ENCODE data around the gene ZNF827. TPM values are rescaled to one million over a fixed set of nuclear protein-coding genes. Genes with fewer than 3 reads are reported as not detected.

Gene ZNF827
- total RNA-seq, 1 donor from 2014 or later, result 21.2 TPM

GRCh38 chr4:145762719-145763118 is 175.9 kb downstream of the ZNF827 start:
- peaks cover 12% of the 10 kb centered on the region for H3K4me1 Mint-ChIP-seq
- no peak for TF ChIP-seq CTCF (conservative IDR thresholded peaks at IDR 0.05)
- no peaks in the 10 kb centered on the region for H3K27me3 Mint-ChIP-seq (ENCODE audit: low read depth)
- no peak for DNase-seq (ENCODE audit: low read depth, low spot score)
- H3K4me3 Mint-ChIP-seq, result no peak overlapping the region
- H3K27ac Mint-ChIP-seq (ENCODE audit: unreplicated experiment), result no peak overlapping the region
- no peaks in the 10 kb centered on the region for H3K9me3 Mint-ChIP-seq
- peaks cover 37% of the 10 kb centered on the region for H3K36me3 Mint-ChIP-seq (ENCODE audit: low read depth)

- Mint-ChIP-seq H3K36me3 (ENCODE audit: low read depth) (peaks cover 28% of the 10 kb centered on the region), H3K4me3 (no peak overlapping the region), H3K27me3 (ENCODE audit: low read depth) (no peaks in the 10 kb centered on the region), H3K4me1 (peaks cover 12% of the 10 kb centered on the region), H3K27ac (ENCODE audit: unreplicated experiment) (peak overlapping the region; percentile 85), H3K9me3 (no peaks in the 10 kb centered on the region)
- TF ChIP-seq CTCF (conservative IDR thresholded peaks at IDR 0.05), result no peak
- DNase-seq (ENCODE audit: low read depth, low spot score), result no peak
Measured at GRCh38 chr4:145760961-145761929, 177.4 kb downstream of the ZNF827 start.

GRCh38 chr4:145760176-145760575 is 178.4 kb downstream of the ZNF827 start:
- DNase-seq (ENCODE audit: low read depth, low spot score), result no peak
- Mint-ChIP-seq H3K27me3 (ENCODE audit: low read depth) (no peaks in the 10 kb centered on the region), H3K9me3 (no peaks in the 10 kb centered on the region), H3K4me1 (peaks cover 12% of the 10 kb centered on the region), H3K36me3 (ENCODE audit: low read depth) (peaks cover 28% of the 10 kb centered on the region), H3K27ac (ENCODE audit: unreplicated experiment) (no peak overlapping the region), H3K4me3 (no peak overlapping the region)
- no peak for TF ChIP-seq CTCF (conservative IDR thresholded peaks at IDR 0.05)

- no peak overlapping the region for H3K27ac Mint-ChIP-seq (ENCODE audit: unreplicated experiment)
- no peaks in the 10 kb centered on the region for H3K27me3 Mint-ChIP-seq (ENCODE audit: low read depth)
- TF ChIP-seq CTCF (conservative IDR thresholded peaks at IDR 0.05), result no peak
- H3K4me3 Mint-ChIP-seq, result no peak overlapping the region
- no peak for DNase-seq (ENCODE audit: low read depth, low spot score)
- H3K9me3 Mint-ChIP-seq, result no peaks in the 10 kb centered on the region
- H3K4me1 Mint-ChIP-seq, result peaks cover 12% of the 10 kb centered on the region
- H3K36me3 Mint-ChIP-seq (ENCODE audit: low read depth), result peaks cover 16% of the 10 kb centered on the region
Measured at GRCh38 chr4:145757188-145757587, 181.4 kb downstream of the ZNF827 start.

GRCh38 chr4:145756244-145756643 is 182.4 kb downstream of the ZNF827 start:
- Mint-ChIP-seq H3K27me3 (ENCODE audit: low read depth) (no peaks in the 10 kb centered on the region), H3K27ac (ENCODE audit: unreplicated experiment) (no peak overlapping the region), H3K36me3 (ENCODE audit: low read depth) (peaks cover 16% of the 10 kb centered on the region), H3K4me3 (no peak overlapping the region), H3K9me3 (no peaks in the 10 kb centered on the region), H3K4me1 (peaks cover 9% of the 10 kb centered on the region)
- no peak for DNase-seq (ENCODE audit: low read depth, low spot score)
- no peak for TF ChIP-seq CTCF (conservative IDR thresholded peaks at IDR 0.05)
